ENCODE data around the gene ATOSA. TPM values are rescaled to one million over a fixed set of nuclear protein-coding genes. Genes with fewer than 3 reads are reported as not detected.

ATOSA gene
- total RNA-seq, 1 experiment from 2014 or later: 5.8 TPM

DNA sequence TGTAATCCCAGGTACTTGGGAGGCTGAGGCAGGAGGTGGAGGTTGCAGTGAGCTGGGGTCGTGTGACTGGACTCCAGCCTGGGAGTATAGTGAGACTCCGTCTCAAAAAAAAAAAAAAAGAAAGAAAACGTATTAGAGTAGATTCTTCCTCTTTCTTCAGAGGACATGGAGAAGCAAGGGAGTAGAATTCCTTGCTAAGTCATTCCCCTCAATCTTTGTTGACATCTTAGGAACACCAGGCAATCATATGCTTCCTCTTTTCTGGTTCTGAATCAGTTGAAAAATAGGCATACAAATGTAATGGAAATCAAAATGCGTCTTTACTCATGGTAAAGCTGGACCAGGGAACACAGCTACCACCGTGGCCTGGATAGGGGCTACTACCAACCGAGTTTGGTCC lies 38.3 kb upstream of the ATOSA start:
- Histone ChIP-seq H3K79me1 (ENCODE audit: insufficient read depth, low read depth, low read length, poor library complexity, severe bottlenecking) (no peaks in the 10 kb centered on the region), H3K23ac (ENCODE audit: insufficient read length, low read depth, low read length) (no peak overlapping the region), H3K23me2 (ENCODE audit: insufficient read length, low read depth, low read length, poor library complexity, severe bottlenecking) (no peaks in the 10 kb centered on the region), H3K9ac (ENCODE audit: extremely low read depth, insufficient read length, low read length) (no peak overlapping the region), H4K91ac (ENCODE audit: insufficient read length, low read depth, low read length) (no peak overlapping the region), H4K5ac (ENCODE audit: insufficient read length, low read depth, low read length) (no peak overlapping the region), H2BK20ac (ENCODE audit: low read depth, low read length, poor library complexity, severe bottlenecking) (no peak overlapping the region), H3T11ph (ENCODE audit: low read length) (no peak overlapping the region), H3K4ac (ENCODE audit: low read depth, low read length) (no peak overlapping the region), H2BK5ac (ENCODE audit: insufficient read length, low read length) (no peak overlapping the region), H3K9me3 (ENCODE audit: control insufficient read depth, low read depth, low read length) (no peaks in the 10 kb centered on the region), H3K56ac (ENCODE audit: insufficient read length, low read depth, low read length) (no peak overlapping the region), H3K79me2 (ENCODE audit: insufficient read depth, low read length) (no peaks in the 10 kb centered on the region), H3K18ac (ENCODE audit: insufficient read length, low read depth, low read length) (no peak overlapping the region), H4K8ac (replicated peaks; ENCODE audit: insufficient read length, low read depth, low read length) (no peak overlapping the region), H3K27me3 (ENCODE audit: insufficient read depth, low read length) (no peaks in the 10 kb centered on the region), H2AFZ (ENCODE audit: low read length) (no peak overlapping the region), H2BK15ac (ENCODE audit: low read depth, low read length) (no peak overlapping the region), H4K20me1 (ENCODE audit: control insufficient read depth, insufficient read depth, insufficient read length) (no peaks in the 10 kb centered on the region), H3K4me2 (ENCODE audit: insufficient read depth, insufficient read length, low read length) (no peak overlapping the region), H3K14ac (ENCODE audit: insufficient read depth, low read length) (no peak overlapping the region), H2BK12ac (ENCODE audit: insufficient read length, low read depth, low read length) (no peak overlapping the region), H2BK120ac (ENCODE audit: low read depth, low read length, poor library complexity, severe bottlenecking) (no peak overlapping the region), H3K27ac (ENCODE audit: insufficient read length, low read depth, low read length) (no peak overlapping the region), H3K4me1 (ENCODE audit: insufficient read depth, low read length) (peaks cover 3% of the 10 kb centered on the region; the same call in 1 of the 2 replicates), H2AK5ac (ENCODE audit: insufficient read length, low read length) (no peak overlapping the region)
- Mint-ChIP-seq H3K27me3 (ENCODE audit: low read depth) (no peaks in the 10 kb centered on the region; the same call in 1 of the 2 replicates), H3K4me3 (no peak overlapping the region), H3K9me3 (no peaks in the 10 kb centered on the region), H3K36me3 (ENCODE audit: insufficient read depth in 1 of 3, low read depth in 3 of 3) (no peaks in the 10 kb centered on the region), H3K4me1 (peaks cover 6 to 12% of the 10 kb centered on the region in 2 experiments; a peak in 3 of 4 replicates), H3K27ac (no peak overlapping the region)
- TF ChIP-seq, protein P1, sequence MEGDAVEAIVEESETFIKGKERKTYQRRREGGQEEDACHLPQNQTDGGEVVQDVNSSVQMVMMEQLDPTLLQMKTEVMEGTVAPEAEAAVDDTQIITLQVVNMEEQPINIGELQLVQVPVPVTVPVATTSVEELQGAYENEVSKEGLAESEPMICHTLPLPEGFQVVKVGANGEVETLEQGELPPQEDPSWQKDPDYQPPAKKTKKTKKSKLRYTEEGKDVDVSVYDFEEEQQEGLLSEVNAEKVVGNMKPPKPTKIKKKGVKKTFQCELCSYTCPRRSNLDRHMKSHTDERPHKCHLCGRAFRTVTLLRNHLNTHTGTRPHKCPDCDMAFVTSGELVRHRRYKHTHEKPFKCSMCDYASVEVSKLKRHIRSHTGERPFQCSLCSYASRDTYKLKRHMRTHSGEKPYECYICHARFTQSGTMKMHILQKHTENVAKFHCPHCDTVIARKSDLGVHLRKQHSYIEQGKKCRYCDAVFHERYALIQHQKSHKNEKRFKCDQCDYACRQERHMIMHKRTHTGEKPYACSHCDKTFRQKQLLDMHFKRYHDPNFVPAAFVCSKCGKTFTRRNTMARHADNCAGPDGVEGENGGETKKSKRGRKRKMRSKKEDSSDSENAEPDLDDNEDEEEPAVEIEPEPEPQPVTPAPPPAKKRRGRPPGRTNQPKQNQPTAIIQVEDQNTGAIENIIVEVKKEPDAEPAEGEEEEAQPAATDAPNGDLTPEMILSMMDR (conservative IDR thresholded peaks at IDR 0.05): no peak
- no CpG with 5 or more reads among the region's 6 CpGs for WGBS (ENCODE audit: extremely low coverage, insufficient read length, low lambda C conversion rate)
- DNase-seq: no peak
